GM15510 (cell line): Measurements from ENCODE around the gene SCPEP1.

ENCODE experiments used
- POLR2A ChIP-seq: IDR thresholded peaks from 3 replicates; pipeline ENCODE4 v1.6.1; 2011; ENCODE audit warnings: borderline replicate concordance; ENCODE audit not compliant: insufficient read length; ENCODE audit errors: extremely low read depth

The SCPEP1 gene, protein sequence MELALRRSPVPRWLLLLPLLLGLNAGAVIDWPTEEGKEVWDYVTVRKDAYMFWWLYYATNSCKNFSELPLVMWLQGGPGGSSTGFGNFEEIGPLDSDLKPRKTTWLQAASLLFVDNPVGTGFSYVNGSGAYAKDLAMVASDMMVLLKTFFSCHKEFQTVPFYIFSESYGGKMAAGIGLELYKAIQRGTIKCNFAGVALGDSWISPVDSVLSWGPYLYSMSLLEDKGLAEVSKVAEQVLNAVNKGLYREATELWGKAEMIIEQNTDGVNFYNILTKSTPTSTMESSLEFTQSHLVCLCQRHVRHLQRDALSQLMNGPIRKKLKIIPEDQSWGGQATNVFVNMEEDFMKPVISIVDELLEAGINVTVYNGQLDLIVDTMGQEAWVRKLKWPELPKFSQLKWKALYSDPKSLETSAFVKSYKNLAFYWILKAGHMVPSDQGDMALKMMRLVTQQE

DNA sequence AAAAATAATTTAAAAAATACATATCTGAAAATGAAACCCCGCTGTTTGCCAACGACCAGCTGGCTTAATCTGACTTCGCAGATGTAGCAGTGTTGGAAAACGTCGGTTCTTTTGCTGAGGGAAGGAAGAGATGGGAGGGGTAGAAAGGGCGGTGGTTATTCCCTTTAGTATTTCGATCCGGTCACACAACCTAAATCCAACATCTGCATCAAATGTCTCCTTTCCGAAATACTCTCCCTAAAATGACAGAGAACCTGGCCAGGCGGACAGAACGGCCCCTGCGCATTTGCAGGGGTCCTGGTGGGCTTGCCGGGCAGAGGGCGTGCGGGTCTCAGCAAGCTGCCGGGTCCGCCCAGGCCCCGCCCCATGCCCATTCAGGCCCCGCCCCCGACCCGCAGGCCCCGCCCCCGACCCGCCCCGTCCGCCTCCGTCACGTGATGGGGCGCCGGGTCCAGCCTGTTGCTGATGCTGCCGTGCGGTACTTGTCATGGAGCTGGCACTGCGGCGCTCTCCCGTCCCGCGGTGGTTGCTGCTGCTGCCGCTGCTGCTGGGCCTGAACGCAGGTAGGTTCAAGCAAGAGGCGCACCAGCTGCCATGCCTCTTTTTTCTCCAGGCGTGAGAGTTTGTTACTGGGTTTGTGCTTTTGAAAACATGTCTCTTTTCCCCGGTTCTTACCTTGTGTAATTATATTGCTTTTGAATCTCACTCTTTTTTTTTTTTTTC, at the start of gene SCPEP1:
Gene SCPEP1, plus strand, starts transcription at position 459 of the 723 bp plus-strand sequence. Its CDS starts 29 bp downstream, at position 488.
- TF ChIP-seq POLR2A, result peak; percentile 85

DNA sequence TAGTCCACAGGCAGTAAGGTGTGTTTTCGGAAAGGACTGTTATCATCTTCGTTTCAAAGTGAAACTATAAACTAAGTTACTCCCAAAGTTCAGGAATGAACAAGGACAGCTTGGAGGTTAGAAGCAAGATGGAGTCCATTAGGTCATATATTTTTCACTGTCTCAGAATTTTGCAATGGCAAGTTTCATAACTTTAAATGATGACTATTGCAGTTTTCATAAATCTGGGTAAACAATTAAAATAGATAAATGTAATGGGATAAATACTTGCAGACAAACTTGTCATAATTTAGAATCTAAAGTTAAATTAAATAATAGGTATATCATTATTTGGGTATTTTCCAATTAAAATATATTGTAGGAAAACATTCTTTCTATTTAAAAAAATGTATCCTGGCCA, 49.3 kb upstream of the SCPEP1 start:
- no peak for TF ChIP-seq POLR2A

DNA sequence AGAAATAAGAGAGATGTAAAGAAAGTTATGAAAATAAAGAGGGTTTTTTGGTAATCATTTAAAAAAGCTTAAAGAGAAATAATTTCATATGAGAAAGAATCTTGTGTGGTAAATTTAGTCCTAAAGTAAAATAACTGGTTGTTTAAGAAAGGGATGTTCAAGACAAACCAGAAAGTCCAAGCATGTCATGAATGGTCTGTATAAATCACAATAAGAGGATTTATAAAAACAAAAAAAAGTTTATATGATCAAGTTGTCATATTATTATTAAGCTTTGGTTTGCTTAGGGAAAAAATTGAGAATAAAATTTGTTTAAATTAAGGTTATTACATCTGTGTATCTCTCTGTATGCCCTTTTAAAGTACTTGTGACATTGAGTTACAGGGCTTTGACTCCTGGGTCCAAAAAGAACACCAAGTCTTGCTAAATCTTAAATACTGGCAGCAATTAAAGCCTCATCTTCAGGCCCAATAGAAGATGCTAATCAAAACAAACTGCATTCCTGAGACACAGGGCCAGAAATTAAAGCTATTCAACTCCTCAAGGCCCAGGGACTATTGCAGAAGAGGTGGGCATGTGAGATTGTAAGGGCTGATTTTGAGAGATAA, 48.5 kb upstream of the SCPEP1 start:
- no peak for TF ChIP-seq POLR2A

DNA sequence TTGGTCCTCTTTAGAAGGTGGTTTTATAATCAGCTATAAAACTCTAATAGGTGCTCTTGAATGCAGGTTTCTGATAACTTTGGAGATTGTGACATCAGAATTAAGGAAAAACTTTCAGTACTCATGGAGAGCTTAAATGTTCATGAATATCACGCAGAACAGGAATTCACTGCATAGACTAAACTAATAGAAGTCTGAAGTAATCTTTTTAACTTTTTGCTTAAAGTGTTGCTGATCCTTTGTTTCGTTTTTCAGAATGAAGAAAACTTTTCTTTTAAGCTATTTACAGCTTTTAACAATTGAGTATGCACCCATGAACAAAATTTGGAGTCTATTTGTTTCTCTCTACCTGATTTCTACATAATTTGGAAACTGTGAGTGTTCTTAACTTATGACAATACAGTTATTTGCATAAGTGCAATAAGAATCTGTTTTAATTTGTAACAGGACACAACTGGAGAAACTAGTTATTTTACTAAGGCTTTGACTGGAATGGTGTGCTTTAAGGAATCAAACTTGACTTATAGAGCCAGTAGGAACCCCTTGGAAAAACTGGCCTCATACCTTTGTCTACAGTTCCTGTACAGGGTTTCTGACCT, 47.1 kb upstream of the SCPEP1 start:
- TF ChIP-seq POLR2A, result no peak

DNA sequence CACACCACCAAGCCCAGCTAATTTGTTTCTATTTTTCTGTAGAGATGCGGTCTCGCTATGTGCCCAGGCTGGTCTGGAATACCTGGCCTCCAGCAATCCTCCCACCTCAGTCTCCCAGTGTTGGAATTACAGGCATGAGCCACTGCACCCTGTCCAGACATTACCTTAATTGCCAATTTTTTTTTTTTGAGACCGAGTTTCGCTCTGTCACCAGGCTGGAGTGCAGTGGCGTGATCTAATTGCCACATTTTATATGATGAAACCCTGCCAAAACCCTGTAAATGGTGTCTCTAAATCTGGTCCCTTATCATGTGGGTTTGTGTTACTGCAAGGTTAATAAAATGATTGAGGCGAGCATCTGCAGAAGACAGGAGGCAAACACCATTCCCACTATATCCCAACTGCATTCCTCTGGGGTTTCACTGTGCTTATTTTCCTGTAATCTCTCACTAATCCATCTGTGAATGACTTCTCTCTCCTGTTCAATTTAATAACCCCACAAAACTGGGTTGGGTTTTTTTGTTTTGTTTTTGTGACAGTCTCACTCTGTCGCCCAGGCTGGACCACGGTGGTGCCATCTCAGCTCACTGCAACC, 44.7 kb upstream of the SCPEP1 start:
- no peak for TF ChIP-seq POLR2A

DNA sequence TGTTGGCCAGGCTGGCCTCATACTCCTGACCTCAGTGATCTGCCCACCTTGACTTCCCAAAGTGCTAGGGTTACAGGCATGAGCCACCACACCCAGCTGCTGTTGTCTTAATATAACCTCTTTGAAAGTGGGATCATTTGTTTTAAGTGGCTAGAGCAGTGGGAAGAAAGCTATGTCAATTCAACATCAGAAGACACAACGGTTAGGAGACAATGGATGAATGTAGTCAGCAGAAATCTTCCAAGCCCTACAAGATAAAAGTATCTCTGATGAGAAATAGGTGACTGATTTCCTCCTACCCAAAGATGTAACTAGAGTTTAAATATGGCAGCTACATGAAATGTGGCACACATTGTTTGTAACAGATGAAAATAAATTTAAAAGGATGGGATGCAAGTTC, 44.1 kb upstream of the SCPEP1 start:
- TF ChIP-seq POLR2A, result no peak

DNA sequence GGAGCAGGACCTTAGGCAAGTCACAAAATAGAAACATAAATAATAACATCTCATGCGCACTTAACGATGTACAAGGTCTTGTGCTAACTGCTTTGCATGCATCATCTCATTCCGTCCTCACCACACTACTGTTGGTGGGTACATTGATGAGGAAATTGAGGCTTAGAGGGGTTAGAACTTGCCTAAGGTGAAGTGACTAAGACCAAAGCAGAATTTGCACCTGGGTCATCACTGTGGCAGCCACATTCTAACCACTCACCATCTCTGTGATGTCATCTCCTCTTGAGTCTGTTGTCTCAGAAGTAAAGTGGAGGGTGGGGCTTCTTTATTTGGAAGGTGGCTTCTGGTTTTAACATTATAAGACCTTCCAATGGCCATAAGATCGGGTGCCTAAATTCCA, 43.7 kb upstream of the SCPEP1 start:
- TF ChIP-seq POLR2A, result no peak

DNA sequence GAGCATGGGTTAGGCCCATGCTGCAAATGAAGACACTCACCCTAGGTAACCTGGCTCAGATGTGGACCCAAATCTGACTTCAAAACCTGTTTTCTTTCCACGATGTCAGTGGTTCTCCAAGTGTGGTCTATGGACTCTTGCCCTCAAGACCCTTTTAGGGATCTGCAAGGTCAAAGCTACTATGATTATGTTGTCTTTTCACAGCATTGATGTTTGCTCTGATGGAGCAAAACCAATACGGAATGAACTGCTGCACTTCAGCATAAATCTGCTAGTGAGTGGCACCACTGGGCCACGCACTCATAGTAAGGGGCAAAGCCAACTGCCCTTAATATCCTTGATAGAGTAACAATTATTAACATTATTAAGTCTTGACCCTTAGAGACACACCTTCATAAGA, 42.5 kb upstream of the SCPEP1 start:
- TF ChIP-seq POLR2A, result no peak

DNA sequence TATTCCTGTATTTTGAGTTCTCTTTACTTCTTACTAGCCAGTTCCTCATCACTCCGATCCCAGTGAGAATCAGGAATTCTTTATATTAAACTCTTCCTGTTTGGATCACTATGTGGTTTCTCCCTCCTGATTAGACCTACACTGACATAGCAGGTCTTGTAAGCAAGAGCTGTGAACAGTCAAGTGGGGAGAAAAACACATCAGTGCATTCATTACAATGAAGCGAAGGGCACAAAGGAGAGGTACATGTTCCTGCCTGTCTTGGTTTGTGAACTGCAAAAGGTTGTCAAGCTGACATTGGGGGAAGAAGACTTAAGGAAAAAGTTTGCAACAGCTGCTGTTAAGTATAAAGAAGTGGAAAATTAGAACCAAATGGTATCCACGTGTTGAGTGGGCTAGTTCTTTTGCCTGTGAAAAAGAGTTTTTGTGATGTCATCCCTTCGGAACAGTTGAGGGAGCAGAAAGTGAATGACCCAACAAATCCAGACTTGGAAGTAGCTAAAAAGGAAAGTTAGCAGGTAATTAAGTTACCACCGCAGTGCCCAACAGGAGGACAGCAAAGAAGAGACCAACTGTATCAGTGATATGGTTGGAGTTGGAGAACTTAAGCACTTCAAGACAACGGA, 41.1 kb upstream of the SCPEP1 start:
- TF ChIP-seq POLR2A, result no peak

DNA sequence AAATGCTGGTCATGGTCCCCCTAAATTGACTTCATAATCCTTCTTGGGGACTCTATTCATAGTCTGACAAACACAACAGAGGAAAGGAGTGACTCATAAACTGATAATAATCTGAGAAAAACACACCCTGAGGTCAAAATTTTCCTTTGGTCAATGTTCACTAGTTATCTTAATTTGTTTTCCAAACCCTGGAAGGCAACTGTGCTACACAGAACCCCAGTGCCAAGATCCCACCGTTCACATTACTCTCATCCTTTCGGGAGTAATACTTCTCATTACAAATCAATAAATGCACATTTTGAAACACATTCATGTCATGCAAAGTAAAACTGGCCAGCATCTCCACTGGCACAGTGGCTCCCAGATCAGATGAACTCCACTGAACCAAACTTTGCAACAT, 40.2 kb upstream of the SCPEP1 start:
- TF ChIP-seq POLR2A, result no peak

DNA sequence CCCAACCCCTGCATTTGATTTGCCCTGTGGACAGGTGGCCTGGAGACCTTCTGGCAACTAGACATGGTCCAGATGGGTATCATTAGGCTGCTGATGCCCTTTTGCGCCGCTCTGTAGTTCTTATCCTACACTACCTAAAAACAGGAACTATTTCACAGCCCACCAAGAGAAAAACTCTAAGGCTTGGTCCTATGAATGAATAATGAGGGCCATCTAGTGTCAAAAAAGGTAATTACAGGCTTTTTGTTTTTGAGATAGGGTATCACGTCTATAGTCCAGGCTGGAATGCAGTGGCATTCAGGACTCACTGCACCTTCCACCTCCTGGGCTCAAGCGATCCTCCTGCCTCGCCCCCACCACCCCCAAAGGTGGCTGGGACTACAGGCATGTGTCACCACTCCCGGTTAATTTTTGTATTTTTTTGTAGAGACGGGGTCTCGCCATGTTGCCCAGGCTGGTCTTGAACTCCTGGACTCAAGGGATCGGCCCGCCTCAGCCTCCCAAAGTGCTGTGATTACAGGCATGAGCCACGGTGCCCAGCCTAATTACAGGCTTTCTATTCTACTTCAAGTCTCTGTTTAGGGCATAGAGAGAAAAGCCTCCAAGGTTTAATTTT, 38.0 kb upstream of the SCPEP1 start:
- no peak for TF ChIP-seq POLR2A

DNA sequence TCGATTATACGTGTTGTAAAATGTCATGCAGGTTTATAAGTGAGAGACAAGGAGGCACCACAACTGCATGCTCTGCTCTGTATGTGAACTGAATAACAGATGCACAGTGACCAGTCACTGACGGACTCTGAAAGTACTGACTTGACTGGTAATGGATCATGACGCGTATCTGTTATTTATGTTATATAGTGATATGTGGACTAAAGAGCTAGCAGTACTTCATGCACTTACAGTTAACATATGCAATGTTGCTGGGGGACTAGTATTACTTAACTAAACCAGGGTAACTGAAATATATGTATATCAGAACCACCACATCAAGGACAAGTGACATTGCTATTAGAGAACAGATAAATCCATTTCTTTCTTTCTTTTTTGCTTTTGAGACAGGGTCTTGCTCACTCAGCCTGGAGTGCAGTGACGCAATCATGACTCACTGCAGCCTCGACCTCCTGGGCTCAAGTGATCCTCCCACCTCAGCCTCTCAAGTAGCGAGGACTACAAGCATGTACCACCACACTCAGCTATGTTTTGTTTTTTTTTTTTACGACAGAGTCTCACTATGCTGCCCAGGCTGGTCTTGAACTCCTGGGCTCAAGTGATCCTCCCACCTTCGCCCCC, 34.3 kb upstream of the SCPEP1 start:
- TF ChIP-seq POLR2A, result no peak

DNA sequence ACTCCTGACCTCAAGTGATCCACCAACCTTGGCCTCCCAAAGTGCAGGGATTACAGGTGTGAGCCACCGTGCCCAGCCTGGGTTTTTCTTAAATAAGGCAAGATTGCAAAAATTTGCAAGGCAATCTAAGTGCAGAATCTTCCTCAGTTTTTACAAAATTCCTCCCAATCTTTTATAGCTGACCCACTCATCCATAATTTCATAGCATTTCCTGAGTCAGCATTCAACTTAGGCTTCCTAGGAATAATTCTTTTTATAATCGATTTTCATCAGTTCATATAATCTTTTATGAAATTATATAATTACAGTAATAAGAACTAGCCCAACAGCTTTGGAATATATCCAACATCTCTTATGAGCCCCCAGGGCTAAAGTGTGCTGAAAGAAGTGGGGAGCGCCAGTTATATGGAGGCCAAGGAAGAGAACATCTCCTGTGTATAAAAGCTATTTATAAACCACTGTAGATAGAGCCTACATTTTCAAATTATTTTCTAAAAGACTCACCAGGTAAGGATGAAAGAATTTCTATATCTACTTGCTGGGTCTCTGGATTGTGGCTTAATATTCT, 31.9 kb upstream of the SCPEP1 start:
- TF ChIP-seq POLR2A, result no peak

DNA sequence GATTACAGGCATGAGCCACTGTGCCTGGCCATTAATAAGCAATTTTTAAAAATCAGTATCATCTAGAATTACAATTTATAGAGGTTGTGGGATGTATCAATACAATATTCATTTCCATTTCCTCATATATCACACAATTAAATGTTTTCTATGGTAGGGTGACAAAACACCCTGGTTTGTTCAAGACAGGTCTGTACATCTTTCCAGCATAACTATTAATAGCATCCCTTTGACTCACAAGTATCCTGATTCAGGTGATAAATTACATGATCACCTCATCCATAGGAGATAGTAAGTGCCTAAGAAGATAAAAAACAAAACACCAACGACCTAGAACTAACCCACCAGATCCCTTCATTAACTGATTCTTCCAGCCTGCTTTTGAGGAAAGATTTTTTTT, 30.2 kb upstream of the SCPEP1 start:
- TF ChIP-seq POLR2A, result no peak

DNA sequence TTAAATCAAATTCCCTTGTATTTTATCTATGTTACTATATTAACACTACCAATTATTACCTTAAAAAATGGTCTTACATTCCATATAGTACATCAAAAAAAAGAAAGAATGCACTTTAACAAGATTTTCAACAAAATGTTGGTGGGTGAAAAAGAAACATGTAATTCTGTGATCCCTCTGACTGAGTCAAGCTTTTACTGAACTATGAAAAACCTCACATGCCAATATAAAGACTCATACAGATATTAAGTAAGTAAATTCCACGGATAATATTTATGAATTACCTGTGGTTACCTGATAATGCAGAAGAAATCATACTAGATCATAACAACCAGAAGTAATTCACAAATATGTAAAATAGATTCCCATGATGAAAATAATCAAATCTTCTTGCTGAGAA, 29.4 kb upstream of the SCPEP1 start:
- TF ChIP-seq POLR2A, result no peak
